Measurements from ENCODE around the gene AIPL1. TPM values are rescaled to one million over a fixed set of nuclear protein-coding genes. Genes with fewer than 3 reads are reported as not detected.

Gene AIPL1
- total and polyA plus RNA-seq, 4 donors: 0.25 TPM; not detected in 3

- intact Hi-C loops (cut with DNase I): no loop called here
- H3K9me3 ChIP-seq (ENCODE audit: control insufficient read depth, low read length): peaks cover 1% of the 10 kb centered on the region
- ATAC-seq (ENCODE audit: low FRiP score) (no peak), DNase-seq (no peak)
- H3K4me1 ChIP-seq (ENCODE audit: control insufficient read depth in 1 of 2, insufficient read depth in 2 of 2, low read length in 2 of 2): no peaks in the 10 kb centered on the region
- no peak overlapping the region for H3K4me3 ChIP-seq (ENCODE audit: low read length in 2 of 2)
- no peak overlapping the region for H3K27ac ChIP-seq (ENCODE audit: low read depth in 1 of 2, low read length in 2 of 2)
- H3K36me3 ChIP-seq (ENCODE audit: control insufficient read depth in 1 of 2, insufficient read depth in 2 of 2, low read length in 1 of 2): no peaks in the 10 kb centered on the region
- 59 to 60% methylated on average over 3 of the region's 3 CpGs for WGBS, 2 donors
- no peaks in the 10 kb centered on the region for H3K27me3 ChIP-seq (ENCODE audit: control insufficient read depth in 1 of 2, insufficient read depth in 2 of 2, low read length in 1 of 2)
These were observed 57.0 kb downstream of the AIPL1 start for GRCh38 chr17:6377906-6378305.

- Histone ChIP-seq H3K4me3 (ENCODE audit: low read length in 2 of 2) (no peak overlapping the region), H3K9me3 (ENCODE audit: control insufficient read depth, low read length) (peaks cover 1% of the 10 kb centered on the region), H3K36me3 (ENCODE audit: control insufficient read depth in 1 of 2, insufficient read depth in 2 of 2, low read length in 1 of 2) (no peaks in the 10 kb centered on the region), H3K27ac (ENCODE audit: low read depth in 1 of 2, low read length in 2 of 2) (no peak overlapping the region), H3K4me1 (ENCODE audit: control insufficient read depth in 1 of 2, insufficient read depth in 2 of 2, low read length in 2 of 2) (no peaks in the 10 kb centered on the region), H3K27me3 (ENCODE audit: control insufficient read depth in 1 of 2, insufficient read depth in 2 of 2, low read length in 1 of 2) (no peaks in the 10 kb centered on the region)
- intact Hi-C loops (cut with DNase I): no loop called here
- WGBS, 2 donors: 30 to 56% methylated on average over 11 of the region's 11 CpGs
- DNase-seq (no peak), ATAC-seq (ENCODE audit: low FRiP score) (no peak)
These were observed 58.0 kb downstream of the AIPL1 start for GRCh38 chr17:6376931-6377361.

- ATAC-seq (ENCODE audit: low FRiP score) (no peak), DNase-seq (no peak)
- Histone ChIP-seq H3K4me3 (ENCODE audit: low read length in 2 of 2) (no peak overlapping the region), H3K36me3 (ENCODE audit: control insufficient read depth in 1 of 2, insufficient read depth in 2 of 2, low read length in 1 of 2) (no peaks in the 10 kb centered on the region), H3K9me3 (ENCODE audit: control insufficient read depth, low read length) (peaks cover 3% of the 10 kb centered on the region), H3K27me3 (ENCODE audit: control insufficient read depth in 1 of 2, insufficient read depth in 2 of 2, low read length in 1 of 2) (no peaks in the 10 kb centered on the region), H3K4me1 (ENCODE audit: control insufficient read depth in 1 of 2, insufficient read depth in 2 of 2, low read length in 2 of 2) (no peaks in the 10 kb centered on the region), H3K27ac (ENCODE audit: low read depth in 1 of 2, low read length in 2 of 2) (no peak overlapping the region)
- 4 to 7% methylated on average over 14 of the region's 14 CpGs for WGBS, 2 donors
- intact Hi-C loops (cut with DNase I): no loop called here
These were observed 60.1 kb downstream of the AIPL1 start for GRCh38 chr17:6374761-6375312.

GRCh38 chr17:6374271-6374691, 60.6 kb downstream of the AIPL1 start:
- ATAC-seq (ENCODE audit: low FRiP score) (no peak), DNase-seq (no peak)
- H3K9me3 ChIP-seq (ENCODE audit: control insufficient read depth, low read length): peaks cover 3% of the 10 kb centered on the region
- no peak overlapping the region for H3K27ac ChIP-seq (ENCODE audit: low read depth in 1 of 2, low read length in 2 of 2)
- H3K4me1 ChIP-seq (ENCODE audit: control insufficient read depth in 1 of 2, insufficient read depth in 2 of 2, low read length in 2 of 2): no peaks in the 10 kb centered on the region
- intact Hi-C loops (cut with DNase I): no loop called here
- 10 to 17% methylated on average over 2 of the region's 2 CpGs for WGBS, 2 donors
- no peaks in the 10 kb centered on the region for H3K36me3 ChIP-seq (ENCODE audit: control insufficient read depth in 1 of 2, insufficient read depth in 2 of 2, low read length in 1 of 2)
- no peaks in the 10 kb centered on the region for H3K27me3 ChIP-seq (ENCODE audit: control insufficient read depth in 1 of 2, insufficient read depth in 2 of 2, low read length in 1 of 2)
- H3K4me3 ChIP-seq (ENCODE audit: low read length in 2 of 2): no peak overlapping the region

Other genes with a start within 250 kb of the AIPL1 start
- gene PIMREG, start 9.3 kb upstream of the AIPL1 start, total RNA-seq: under 1 TPM in 1 of 2 donors, not detected in 1; 0.84 TPM
- gene PIMREG, start 9.3 kb upstream of the AIPL1 start, polyA plus RNA-seq: under 1 TPM in 1 of 2 donors, not detected in 1; 0.50 TPM
- 1 to 10 TPM; 1.8 to 3.6 TPM for gene PITPNM3, start 121.4 kb upstream of the AIPL1 start, total RNA-seq
- gene PITPNM3, start 121.4 kb upstream of the AIPL1 start, polyA plus RNA-seq: under 1 TPM; 0.38 to 0.67 TPM
- 10 to 100 TPM; 10.9 to 20.2 TPM for gene KIAA0753, start 205.6 kb upstream of the AIPL1 start, total RNA-seq
- gene KIAA0753, start 205.6 kb upstream of the AIPL1 start, polyA plus RNA-seq: 1 to 10 TPM; 2.5 to 9.7 TPM
- gene TXNDC17, start 205.9 kb upstream of the AIPL1 start, total RNA-seq: 10 to 100 TPM; 28.0 to 41.4 TPM
- 100 to 1,000 TPM in 1 of 2 donors, 10 to 100 TPM in 1; 97.0 to 149 TPM for gene TXNDC17, start 205.9 kb upstream of the AIPL1 start, polyA plus RNA-seq
- 10 to 100 TPM in 1 of 2 donors, 1 to 10 TPM in 1; 8.4 to 14.1 TPM for gene MED31, start 216.5 kb upstream of the AIPL1 start, total RNA-seq
- 10 to 100 TPM in 1 of 2 donors, 1 to 10 TPM in 1; 9.9 to 15.2 TPM for gene MED31, start 216.5 kb upstream of the AIPL1 start, polyA plus RNA-seq
- gene C17orf100, start 216.6 kb upstream of the AIPL1 start, total RNA-seq: 1 to 10 TPM; 1.2 to 1.5 TPM
- 1 to 10 TPM; 1.0 to 1.5 TPM for gene C17orf100, start 216.6 kb upstream of the AIPL1 start, polyA plus RNA-seq

All from aorta (tissue), 5 donors.